ENCODE measurements around the gene TMBIM1. TPM values are rescaled to one million over a fixed set of nuclear protein-coding genes. Genes with fewer than 3 reads are reported as not detected.

TMBIM1 gene
- polyA plus RNA-seq, 1 of the 3 experiments (the other 2 are of a cell fraction), result 7.8 TPM

- Histone ChIP-seq H3F3A (replicated peaks; ENCODE audit: insufficient read depth) (peaks cover 4% of the 10 kb centered on the region), H3K9ac (no peak overlapping the region), H3K9me3 (no peaks in the 10 kb centered on the region), H4K20me1 (ENCODE audit: insufficient read depth) (no peaks in the 10 kb centered on the region), H3K79me2 (ENCODE audit: insufficient read depth) (no peaks in the 10 kb centered on the region), H3K27ac (ENCODE audit: low read depth in 2 of 2, low read length in 1 of 2) (no peak overlapping the region), H2AFZ (ENCODE audit: low read depth) (no peak overlapping the region), H3K9me2 (no peaks in the 10 kb centered on the region), H3K4me2 (no peak overlapping the region), H3K4me1 (ENCODE audit: control insufficient read depth in 1 of 2, insufficient read depth in 2 of 2, low read depth in 1 of 2, low read length in 1 of 2) (no peaks in the 10 kb centered on the region), H3K4me3 (ENCODE audit: low read depth in 2 of 2, low read length in 1 of 2) (no peak overlapping the region), H3K27me3 (ENCODE audit: insufficient read depth) (no peaks in the 10 kb centered on the region), H3K36me3 (replicated peaks in 1 of 2; ENCODE audit: control insufficient read depth in 1 of 2, insufficient read depth in 2 of 2, low read length in 1 of 2) (no peaks in the 10 kb centered on the region)
- TF ChIP-seq SMC3 (IDR thresholded peaks at IDR 0.05; ENCODE audit: low read depth, low read length), result no peak
- no peak for TF ChIP-seq TEAD4 (IDR thresholded peaks at IDR 0.05; ENCODE audit: borderline replicate concordance, insufficient read depth)
- TF ChIP-seq IRF3 (IDR thresholded peaks at IDR 0.05; ENCODE audit: low read depth, low read length), result no peak
- TF ChIP-seq CTCF (IDR thresholded peaks at IDR 0.05), result no peak
- no peak for TF ChIP-seq MEF2A (IDR thresholded peaks at IDR 0.05; ENCODE audit: borderline replicate concordance, low read depth)
- no peak for TF ChIP-seq USF2 (IDR thresholded peaks at IDR 0.05; ENCODE audit: borderline replicate concordance, low read depth, low read length)
- no peak for TF ChIP-seq FOSL2 (IDR thresholded peaks at IDR 0.05; ENCODE audit: borderline replicate concordance, low read depth)
- TF ChIP-seq POLR2AphosphoS5 (IDR thresholded peaks at IDR 0.05; ENCODE audit: low read depth, low read length), result no peak
- TF ChIP-seq RXRA (IDR thresholded peaks at IDR 0.05; ENCODE audit: borderline replicate concordance, low read depth), result no peak
- no peak for TF ChIP-seq JUND (IDR thresholded peaks at IDR 0.05)
- no peak for TF ChIP-seq RCOR1 (IDR thresholded peaks at IDR 0.05; ENCODE audit: low read length)
- no peak for TF ChIP-seq TCF12 (IDR thresholded peaks at IDR 0.05)
- no peak for TF ChIP-seq ELF1 (IDR thresholded peaks at IDR 0.05)
- TF ChIP-seq ZBTB33 (IDR thresholded peaks at IDR 0.05; ENCODE audit: borderline replicate concordance, low read depth), result no peak
- TF ChIP-seq MXI1 (IDR thresholded peaks at IDR 0.05; ENCODE audit: low read depth, low read length), result no peak
- TF ChIP-seq YY1 (IDR thresholded peaks at IDR 0.05; ENCODE audit: low read depth), result no peak
- POLR2A ChIA-PET, result no interaction called here
- CTCF ChIA-PET, result no interaction called here
- DNase-seq, result no peak
- WGBS (ENCODE audit: low lambda C conversion rate), result 61% methylated on average over 5 of the region's 5 CpGs
Measured at GRCh38 chr2:218305383-218305782, 13.1 kb upstream of the TMBIM1 start.
